Measurements from ENCODE around the gene TMEM181.
A peak's percentile ranks its signal among the peaks of the same experiment; 100 is the strongest.
"Not testable (repeated sequence)": the region's sequence is repeated elsewhere in the genome, so short reads cannot be mapped to it uniquely, and the experiment has no call there.

Gene TMEM181

DNA sequence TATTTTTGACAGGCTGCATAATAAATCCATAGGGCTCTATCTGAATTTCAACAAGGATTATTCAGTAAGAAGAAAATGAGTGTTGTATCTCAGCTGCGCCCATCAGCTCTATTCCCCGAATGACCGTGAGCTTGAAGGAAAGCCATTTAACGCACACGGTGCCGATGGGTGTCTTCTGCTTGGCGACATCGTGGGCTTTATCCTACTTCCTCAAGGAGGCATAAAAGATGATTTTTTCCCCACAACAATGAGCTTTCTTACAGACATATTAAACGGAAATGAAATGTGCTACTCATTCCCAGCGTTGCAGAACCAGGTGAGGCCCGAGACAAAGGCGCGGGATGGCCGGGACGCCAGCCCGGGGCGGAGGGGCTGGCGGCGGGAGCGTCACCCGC lies 83.9 kb downstream of the TMEM181 start:
- DNase-seq (ENCODE audit: low spot score) = no peak

DNA sequence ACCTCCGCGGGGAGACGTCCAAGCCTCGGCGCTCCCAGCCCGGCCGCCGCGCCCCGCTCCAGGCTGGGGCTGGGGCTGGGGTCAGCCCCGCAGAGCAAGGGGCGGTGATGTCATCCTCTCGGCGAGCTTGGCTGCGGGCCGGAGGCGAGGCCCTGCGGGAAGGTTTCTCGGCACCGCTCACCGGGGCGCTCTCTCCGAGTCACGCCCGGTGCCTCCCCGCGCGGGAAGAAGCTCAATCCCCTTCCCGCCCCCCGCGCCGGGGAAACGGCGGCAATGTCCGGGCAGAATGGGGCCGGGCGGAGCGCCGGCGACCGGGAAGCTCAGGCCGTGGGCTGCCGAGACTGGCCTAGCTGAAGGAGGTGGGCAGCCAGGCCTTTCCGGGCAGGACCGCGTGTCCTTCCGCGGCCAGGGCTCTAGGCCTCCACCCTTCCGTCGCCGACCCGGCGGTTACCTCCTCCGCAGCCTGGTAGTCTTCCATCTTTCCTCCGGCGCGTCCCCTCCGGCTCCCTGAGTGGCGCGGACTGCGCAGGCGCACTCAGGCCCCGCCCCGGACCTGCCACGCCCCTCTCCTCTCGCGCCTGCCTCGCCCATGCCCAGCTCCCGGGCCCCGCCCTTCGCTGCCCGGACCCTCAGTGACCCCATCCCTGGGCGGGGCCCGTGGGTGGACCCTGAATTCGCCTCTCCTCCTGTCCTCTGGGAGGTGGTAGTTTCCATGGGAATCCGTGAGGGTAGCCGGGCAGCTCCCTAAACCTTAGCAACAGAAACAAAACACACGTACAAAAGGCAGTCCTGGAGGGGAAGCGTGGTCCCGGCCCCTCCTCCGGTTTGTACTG lies 84.6 kb downstream of the TMEM181 start, which contains the start of gene DYNLT1:
Gene DYNLT1 (minus strand): TSS at position 513 of the 833 bp plus-strand sequence. CDS start 35 bp downstream, at position 478.
- peak; percentile 98 for DNase-seq (ENCODE audit: low spot score)

DNA sequence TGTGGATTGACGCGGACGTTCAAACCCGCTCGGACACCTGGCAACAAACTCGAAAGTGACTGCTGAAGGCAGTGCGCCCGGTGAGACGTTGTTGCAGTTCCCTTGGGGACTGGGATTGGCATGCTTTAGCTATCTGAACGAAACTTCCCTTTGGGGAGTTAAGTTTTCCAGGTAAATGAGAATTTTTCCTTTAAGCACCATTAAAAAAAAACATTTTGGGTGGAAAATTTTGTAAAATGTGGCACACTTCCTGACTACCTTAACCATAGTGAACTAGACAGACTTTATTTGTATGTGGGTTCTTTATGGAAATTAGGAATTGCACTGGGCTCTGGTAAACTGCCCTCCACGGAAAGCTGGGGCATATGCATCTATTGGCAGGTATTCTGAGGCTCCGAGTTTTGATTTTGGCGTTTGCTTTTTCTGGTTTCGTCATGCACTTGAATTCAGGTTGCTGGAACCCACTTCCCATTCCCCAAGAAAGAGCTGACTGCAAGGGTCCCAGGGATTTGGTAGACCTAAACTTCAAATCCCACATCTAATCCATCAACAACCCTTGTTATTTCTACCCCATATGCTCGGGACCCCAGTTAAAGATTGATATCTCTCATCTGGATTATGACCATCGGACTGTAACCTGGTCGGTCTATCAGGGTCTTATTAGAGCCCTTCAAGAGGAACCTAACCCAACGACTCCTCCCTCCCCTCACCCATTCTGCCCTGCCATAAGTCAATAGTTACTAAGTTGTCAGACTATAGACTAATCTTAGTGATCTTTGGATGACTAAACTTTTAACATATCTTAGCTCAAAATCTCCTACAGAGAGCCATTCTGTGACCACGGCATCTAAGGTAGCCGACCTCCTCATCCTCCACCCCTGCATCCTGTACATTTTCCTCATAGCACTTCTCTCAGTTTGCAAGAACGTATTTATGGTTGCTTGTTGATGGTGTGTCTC lies 85.5 kb downstream of the TMEM181 start:
- DNase-seq (ENCODE audit: low spot score) = no peak

DNA sequence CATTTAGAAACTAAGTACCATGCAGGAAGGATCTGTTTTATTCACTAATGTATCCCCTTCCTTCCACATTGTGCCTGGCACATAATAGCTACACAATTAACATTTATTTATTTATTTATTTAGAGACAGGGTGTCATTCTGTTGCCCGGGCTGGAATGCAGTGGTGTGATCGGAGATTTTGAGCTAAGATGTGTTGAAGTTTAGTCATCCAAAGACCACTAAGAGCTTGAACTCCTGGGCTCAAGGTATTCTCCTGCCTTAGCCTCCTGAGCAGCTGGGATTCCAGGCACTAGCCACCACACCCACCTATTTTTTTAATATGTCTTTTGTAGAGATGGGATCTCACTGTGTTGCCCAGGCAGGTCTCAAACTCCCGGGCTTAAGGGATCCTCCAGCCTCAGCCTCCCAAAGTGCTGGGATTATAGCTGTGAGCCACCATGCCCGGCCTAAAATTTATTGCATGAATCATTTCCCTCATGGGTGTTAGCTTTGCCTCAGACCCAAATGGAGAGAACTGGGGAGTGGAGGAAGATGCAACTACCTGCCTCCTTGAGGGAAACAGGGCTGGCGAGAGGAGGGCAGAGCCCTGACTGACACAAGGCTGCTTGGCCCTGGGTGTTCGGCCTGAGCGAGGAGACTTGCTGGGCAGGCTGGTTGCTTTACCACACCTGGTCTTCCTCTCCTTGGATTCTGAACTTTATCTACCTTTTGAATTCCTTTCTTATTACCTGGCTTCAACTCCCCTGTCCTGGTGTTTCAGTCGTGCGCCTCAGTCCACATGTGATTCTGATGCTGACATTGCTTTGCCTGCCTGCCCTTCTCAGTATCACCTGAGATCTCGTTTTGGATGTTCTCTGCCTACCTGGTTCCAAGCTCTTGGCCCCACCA lies 86.4 kb downstream of the TMEM181 start:
- DNase-seq (ENCODE audit: low spot score) = no peak

DNA sequence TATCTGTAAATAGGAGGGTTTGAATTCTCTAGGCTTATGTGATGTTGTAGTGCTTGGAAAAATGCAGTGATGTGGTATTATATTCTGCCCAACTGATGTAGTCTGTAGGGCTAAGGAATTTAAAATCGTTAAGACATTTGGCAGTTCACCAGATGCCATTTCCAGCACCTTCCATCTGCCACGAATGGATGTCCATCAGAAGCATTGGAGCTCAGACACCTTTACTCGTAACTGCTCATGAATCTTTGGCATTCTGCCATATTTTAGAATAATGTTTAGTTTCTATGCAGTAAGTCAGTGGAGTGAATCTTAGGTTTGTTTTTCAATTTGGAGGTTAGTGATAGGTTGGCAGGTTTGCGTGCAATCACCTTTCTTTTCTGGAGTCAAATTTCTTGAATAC lies 87.6 kb downstream of the TMEM181 start:
- DNase-seq (ENCODE audit: low spot score) = no peak

DNA sequence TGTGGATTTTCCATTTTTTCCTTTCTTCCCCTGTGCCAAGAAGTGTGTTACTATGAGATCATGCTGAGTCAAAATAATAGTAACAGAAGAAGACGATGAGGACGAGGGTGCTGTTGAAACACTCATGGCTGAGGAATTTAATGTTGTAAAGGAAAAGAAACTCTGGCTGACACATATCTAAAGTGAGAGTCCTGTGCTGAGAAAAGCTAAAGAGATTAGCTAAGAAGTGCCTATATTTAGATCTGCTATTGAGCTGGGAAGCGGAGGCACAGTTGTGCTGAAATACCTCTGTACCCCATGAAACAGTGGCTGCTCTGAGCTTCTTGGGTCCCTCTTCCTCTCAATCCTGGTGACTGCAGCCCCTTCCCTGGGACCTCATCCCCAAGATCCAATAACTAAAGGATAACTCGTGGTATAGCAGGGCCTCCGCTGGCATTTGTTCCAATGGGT lies 88.8 kb downstream of the TMEM181 start:
- DNase-seq (ENCODE audit: low spot score) = no peak

DNA sequence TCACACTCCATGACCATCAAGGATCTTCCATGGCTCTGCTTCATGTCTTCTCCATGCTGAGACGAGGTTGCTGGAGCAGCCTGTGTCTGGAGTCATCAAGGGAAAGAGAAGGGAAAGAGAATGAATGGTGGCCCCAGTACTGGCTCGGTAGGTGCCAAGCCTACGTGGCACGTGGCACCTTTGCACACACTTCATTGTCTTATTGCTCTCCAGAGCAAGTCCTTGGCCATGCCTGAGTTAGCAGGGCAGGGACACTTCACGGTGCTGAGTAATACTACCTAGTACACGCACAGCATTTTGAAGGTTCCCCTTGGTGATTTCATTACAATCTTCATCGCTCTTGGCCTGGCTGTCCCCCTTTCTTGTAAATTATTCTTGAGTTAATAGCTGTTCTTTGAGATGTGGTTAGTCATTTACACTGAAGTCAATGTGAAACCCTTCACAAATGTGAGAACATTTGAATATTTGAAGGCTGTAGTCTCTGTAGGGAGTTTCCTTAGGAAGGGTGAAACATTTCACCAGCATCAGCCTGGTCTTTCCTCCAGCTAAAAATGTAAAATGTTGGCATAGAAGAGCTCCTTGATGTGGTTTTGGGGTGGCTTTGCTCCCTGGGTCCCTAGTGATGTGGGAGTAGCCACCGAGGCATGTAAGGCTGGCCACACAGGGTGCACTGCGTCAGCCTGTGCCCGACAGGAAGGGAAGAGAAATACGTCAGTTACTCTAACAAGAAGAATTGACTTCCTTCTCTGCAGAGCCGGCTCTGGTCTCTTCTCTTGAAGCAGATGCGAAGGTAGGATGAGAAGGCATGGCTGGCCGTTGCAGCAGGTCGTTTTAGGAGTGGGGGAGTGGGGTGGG lies 89.6 kb downstream of the TMEM181 start, which contains the start of gene SYTL3:
Gene SYTL3 (plus strand): TSS at position 766 of the 855 bp plus-strand sequence. CDS start 13,215 bp downstream, outside the sequence.
- DNase-seq (ENCODE audit: low spot score) = no peak

- not testable (repeated sequence) for DNase-seq (ENCODE audit: low spot score)
Observed at GRCh38 chr6:158651981-158652737, 92.3 kb downstream of the TMEM181 start.

DNA sequence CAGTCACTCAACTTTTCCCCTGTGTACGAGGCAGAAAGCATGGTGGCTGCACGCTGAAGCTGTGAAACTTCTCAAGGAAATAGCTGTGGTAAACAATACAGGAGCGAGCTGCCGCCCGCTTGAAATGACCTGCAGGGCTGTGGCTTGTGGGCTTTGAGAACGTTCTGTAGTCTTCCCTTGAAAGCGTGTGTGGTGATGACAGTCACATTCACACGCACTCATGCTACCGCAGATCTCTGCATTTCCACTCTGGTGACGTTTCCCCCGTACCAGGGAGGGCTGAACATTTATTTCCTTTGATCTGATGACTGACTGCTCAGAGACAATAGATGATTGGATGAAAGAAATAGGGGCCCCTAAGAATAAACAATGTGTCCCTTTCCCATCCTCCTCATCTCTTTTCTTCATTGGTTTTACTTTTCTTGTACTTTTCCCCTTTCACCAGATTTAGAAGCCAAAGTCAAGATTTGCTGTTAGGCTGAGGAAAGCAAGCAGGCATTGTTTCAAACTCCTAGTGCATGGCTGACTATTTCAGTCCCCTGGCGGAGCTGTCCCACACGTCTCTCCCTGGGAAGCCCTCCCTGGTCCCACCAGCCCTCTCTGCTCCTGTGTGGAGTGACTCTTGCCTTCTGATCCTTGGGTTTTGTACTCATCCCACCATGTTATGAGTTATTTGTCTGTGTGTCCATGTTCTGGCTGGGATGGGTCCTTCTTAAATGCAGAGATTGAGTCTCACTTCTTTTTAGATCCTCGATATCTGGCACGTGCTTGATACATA lies 93.9 kb downstream of the TMEM181 start:
- no peak for DNase-seq (ENCODE audit: low spot score)

DNA sequence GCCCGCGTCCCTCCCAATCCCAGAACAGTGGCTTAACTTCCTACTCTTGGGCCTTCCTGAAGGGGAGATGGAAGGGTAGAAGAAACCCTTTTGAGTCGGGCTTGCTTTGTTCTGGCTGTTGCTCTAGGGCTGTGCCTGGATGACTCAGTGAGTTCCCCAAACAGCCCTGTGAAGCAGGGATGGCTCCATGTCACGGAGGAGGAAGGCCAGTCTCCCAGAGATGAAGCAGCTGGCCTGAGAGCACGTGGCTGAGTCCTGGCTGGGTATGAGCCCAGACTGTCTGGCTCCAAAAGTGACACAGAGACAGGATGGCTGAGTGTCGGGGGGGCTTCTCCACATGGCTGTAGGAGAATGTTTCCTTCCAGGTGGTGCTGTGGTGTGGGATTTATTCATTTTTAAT lies 94.6 kb downstream of the TMEM181 start:
- DNase-seq (ENCODE audit: low spot score) = no peak

GRCh38 chr6:158654960-158655489 lies 95.1 kb downstream of the TMEM181 start:
- DNase-seq (ENCODE audit: low spot score) = no peak

- DNase-seq (ENCODE audit: low spot score) = no peak
Observed at GRCh38 chr6:158655569-158656450, 95.9 kb downstream of the TMEM181 start.

- not testable (repeated sequence) for DNase-seq (ENCODE audit: low spot score)
Observed at GRCh38 chr6:158656986-158657385, 97.1 kb downstream of the TMEM181 start.

DNA sequence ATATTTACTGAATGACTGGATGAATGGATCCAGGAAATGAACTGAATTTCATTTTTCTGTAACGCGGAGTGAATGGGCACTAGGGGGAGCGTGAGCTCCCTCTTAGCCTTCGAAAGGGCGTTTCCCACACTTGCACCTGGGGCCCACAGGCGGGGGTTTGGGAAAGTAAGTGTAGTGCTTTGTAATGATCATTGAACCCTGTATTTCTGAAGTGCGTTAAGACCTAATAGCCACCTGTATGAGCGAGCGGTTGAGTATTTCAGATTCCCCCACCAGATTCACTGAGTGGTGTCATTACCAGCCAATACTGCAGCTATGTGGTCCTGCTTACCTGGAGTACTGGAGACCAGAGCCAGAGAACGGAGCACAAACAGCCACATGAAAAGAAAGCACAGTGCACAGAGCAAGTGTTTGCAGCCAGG lies 100.5 kb downstream of the TMEM181 start:
- DNase-seq (ENCODE audit: low spot score) = peak; percentile 59

DNA sequence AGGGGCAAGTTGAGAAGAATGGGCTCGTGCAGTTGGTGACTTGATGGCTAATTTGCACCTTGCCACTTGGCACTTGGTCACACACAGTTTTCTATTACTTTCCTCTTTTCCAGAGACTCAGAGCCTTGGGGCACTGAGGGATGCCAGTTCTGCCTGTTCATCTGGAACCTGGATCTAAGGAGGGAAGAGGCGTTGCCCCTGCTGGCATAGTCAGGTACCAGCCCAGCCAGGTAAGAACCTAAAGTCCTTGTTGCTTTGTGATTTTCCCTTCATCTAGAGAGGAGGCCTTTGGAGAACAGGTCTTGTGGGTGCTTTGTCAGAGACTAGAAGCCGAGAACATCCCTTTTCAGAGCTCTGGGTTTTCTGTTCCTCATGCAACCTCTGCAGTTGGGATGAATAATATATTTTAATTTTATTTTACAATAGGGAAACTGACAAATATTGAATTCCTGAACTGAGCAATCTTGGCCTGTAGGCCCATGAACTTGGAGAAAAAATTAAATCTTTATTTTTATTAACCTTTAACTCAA lies 101.3 kb downstream of the TMEM181 start:
- no peak for DNase-seq (ENCODE audit: low spot score)

- DNase-seq (ENCODE audit: low spot score) = no peak
Observed at GRCh38 chr6:158662607-158662953, 102.7 kb downstream of the TMEM181 start.

DNA sequence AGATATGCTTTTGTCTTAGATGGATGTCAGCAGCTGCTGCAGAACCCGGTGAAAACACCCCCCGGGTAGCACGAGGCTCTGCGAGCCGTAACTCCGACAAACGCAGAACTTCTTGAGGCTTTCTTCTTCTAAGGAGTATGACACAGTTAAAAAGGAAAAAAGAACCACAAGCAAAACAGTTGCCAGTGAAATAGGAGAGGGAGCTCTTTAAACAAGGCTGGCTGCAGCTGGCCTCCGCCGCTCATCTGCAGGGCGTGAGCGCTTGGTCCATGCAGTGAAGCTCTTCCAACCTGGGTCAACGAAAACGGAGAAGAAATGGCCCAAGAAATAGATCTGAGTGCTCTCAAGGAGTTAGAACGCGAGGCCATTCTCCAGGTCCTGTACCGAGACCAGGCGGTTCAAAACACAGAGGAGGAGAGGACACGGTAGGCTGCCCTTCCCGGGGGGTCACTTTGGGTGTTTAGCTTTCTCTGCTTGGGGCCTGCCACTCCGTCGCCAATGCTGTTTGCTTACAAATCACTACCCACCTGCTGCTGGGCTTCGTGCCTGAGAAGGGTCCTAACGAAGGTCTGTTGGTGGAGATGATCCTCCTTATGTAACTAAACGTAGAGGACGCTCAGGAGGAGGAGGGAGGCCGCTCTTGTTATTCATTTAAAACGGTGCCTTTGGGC lies 103.2 kb downstream of the TMEM181 start:
- no peak for DNase-seq (ENCODE audit: low spot score)

All from iPS-NIHi11 (cell line).